HS-27A (cell line): ENCODE results near the gene CMSS1.

Source experiments
- DNase-seq: peaks from one replicate; pipeline ENCODE4 v3.0.0-alpha.2; 2012; ENCODE audit warnings: low read depth, missing footprints

The CMSS1 gene

GRCh38 chr3:99960123-99960878 is 142.6 kb downstream of the CMSS1 start:
- DNase-seq = no peak

DNA sequence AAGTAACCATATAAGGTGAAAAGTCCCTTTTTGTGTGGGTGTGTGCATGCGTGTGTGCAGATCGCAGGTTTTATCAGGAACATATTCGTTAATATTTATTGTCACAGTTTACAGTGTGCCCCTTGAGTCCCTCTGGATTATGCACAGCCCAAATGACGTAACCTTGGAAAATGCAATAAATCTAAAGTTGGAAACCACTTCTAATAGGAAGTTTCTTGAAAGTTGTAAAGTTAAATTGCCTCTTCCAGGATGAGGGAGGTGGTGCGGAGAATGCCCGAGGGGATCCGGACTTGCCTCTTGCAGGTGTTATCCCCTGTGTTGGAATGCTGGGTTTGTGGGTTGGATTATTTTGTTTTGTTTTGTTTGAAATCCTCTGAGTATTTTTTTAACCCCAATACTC is 143.3 kb downstream of the CMSS1 start:
- no peak for DNase-seq

DNA sequence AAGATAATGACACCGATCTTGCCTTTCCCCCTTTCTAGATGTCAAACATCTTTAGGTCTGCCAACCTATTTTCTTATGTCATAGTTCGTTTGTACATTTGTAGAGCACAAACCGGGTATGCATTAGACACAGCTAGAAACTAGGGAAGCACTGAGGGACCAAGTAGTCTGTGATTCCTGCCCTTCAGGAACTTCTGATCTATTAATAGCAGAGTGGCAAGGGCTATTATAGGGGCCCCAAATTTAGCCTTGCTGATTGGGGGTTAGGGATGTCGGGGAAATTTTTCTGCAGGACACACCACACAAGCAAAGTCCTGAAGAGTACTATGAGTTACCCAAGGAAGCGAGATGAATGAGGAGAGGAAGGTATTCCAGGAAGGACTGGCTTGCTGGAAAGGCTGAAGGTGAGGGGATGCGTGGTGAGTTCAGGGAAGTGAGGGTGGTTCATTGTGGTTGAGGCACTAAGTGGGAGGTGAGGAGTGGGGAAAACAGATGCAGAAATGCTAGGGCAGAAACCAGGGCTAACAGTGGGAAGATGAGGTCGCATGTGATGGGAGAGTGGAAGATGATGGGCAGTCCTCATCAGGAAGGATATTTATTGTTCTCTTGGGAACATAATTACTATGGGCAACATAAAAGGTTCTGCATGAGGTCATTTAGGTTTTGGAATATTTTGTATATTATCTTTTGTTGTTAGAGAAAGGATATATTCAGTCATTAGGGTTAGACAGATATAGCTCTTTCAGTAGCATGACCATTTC is 144.3 kb downstream of the CMSS1 start:
- no peak for DNase-seq

DNA sequence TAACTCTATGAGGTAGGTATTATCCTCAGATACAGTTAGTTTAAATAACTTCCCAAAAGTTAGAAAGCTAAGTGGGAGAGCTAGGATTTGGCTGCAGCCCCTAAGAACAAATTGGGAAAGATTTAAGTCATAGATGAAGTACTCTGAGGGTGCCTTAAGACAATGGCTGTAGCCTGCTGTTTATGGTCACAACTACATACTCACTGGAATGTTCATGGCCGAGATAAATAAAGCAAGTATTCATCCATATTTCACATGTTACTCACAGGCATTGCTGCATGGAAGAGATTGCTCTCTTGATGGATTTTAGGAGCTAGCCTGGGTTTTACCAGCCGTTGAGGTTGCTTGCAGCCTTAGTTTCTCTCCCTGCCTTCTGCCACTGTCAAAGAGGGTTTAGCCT is 145.0 kb downstream of the CMSS1 start:
- DNase-seq = peak; percentile 29

DNA sequence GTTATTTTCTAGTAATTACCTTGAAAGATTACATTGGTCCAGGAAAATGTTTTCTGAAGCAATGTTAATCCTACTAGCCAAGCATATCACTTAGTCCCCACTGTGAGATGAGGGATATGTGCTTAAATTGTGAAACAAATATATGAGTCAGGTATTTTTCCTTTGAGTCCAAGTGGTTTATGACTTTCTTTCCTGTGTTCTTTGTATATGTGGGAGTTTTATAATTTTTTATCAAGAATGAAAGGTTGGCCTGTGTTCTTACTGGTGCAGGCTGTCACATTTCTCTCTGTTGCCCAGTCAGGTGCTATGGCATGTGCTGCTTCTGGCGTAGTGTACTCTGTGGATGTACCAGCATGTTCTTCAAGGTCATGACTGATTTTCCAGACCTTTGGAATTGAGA is 147.4 kb downstream of the CMSS1 start:
- no peak for DNase-seq

GRCh38 chr3:99965681-99966408 is 148.2 kb downstream of the CMSS1 start:
- DNase-seq = no peak

GRCh38 chr3:99966662-99967416 is 149.2 kb downstream of the CMSS1 start:
- DNase-seq = no peak

DNA sequence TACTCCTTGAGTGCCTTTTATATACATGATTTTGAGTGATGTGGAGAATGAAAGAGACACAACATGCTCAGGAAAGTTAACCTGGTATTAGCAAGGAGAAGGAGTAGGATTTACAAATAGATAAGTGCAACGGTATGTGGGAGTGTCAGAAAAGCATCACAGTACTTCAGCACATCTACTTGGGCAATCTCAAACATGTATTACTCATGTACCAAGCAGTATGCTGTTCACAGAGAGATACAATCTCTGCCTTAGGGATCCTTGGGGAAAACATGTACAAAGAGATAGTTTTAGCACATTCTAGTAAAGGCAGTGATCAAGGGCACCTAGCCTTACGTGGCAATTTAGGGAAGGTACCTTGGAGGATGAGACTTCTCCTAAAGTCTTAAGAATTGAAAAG is 150.1 kb downstream of the CMSS1 start:
- no peak for DNase-seq

DNA sequence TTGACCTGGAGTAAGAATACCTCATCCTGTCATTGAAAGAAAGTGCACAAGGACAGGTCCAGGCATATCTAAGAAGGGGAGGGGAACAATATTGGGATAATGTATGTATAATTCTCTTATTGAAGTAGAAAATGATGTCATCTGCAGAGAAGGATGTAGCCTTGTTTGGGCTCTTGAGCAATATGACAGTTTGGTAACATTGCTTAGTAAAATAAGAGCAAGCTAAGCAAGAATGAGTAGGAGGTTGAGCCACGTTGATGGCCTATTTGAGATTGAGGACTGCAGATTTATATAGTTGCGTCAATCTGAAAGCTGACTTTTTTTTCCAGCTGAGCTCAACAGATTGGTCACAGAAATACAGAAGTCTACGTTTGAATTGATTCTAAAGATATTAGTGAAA is 151.5 kb downstream of the CMSS1 start:
- no peak for DNase-seq

GRCh38 chr3:99970198-99970597 is 152.5 kb downstream of the CMSS1 start:
- DNase-seq = no peak

DNA sequence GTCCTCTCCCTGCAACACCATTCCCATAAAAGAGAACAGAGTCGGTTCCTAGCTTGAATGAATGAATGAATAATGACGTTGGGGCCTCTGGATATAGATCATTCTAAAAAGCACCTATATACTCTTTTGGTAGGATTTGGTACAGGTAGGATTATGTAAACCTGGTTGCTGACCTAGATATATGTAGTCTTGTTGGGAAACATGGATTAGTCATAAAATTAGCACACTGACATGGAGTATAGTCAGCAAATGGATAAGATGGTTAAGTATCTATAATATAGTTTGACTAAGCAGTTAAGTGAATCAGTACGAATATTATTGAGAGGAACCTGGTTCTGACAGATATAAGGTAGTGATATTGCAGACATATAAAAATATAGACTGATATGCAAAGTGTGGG is 154.1 kb downstream of the CMSS1 start:
- no peak for DNase-seq

GRCh38 chr3:99972380-99973104 is 154.9 kb downstream of the CMSS1 start:
- no peak for DNase-seq

DNA sequence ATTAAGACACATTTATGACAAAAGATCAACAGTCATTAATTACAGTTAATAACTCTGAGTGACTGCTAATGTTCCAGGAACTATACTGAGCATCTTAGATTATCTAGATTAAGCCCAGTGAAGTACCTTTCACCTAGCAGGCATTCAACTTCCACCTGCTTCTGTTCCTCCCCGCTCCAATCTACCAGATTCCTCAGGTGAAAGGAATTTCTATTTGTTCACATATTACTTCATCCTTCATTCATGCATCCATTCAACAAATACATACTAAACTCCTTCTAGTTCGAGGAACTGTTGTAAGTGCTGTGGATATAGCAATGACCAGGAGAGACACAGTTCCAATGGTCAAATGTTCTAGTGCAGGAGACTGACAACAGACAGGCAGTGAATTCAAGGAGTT is 157.3 kb downstream of the CMSS1 start:
- no peak for DNase-seq

DNA sequence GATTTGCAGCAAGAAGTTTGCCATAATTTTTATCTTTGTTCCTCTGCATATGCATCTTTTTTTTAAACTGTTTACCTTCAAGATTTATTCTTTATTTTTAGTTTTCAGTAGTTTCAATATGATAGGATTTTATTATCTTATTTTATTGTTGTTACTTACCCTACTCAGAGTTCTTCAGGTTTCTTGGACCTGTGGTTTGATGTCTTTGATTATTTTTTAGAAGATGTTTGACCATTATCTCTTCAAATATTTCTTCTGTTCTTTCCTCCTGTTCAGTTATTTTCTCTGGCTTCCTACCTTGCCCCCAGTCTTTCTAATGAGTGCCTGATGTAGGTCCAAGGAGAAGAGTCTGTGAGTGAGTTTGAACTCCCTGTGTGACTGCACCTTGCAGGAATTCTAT is 158.9 kb downstream of the CMSS1 start:
- no peak for DNase-seq

DNA sequence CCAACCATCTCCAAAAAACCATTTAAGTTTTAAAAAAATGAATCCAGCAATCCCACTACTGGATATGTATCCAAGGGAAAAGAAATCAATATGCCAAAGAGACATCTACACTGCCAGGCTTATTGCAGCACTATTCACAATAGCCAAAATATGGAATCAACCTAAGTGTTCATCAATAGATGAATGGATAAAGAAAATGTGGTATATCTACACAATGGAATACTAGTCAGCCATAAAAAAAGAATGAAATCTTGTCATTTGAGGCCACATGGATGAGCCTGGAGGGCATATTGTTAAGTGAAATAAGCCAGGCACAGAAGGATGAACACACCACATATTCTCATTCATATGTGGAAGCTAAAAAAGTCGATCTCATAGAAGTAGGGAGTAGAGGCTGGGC is 160.6 kb downstream of the CMSS1 start:
- no peak for DNase-seq

DNA sequence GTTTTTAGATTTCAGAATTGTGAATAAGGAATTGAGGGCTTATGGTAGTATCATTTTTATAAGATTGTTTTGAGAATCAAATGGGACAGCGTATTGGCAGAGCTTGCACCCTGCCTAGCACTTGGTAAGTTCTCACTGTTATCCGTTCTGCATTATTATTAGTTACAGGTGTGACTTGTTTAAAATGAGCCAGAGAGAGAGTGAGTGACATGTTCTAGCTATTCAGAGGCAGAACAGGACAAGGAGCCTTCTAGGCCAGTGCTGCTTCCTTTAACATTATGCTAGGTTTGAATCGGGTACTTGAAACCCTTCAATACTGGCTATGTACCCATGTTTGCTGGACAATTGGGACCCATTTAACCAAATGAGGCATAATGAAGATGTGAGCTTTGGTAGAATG is 162.9 kb downstream of the CMSS1 start:
- DNase-seq = no peak

DNA sequence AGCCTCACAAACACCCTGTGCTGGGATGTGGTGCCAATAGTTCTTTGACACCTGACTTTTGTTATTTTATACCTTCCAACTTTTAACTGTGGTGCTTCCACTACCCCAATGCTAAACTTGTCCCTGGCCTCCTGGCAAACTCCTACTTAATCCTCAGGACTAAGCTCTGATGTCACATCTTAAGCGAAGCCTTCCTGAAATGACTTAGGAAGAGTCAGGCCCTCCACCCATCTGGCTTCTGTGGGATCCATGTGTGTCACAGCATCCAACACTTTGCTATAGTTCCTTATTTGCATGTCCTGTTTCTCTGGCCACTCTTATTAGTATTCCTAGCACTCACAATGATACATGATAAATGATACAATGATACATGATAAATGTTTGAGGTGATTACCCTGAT is 163.5 kb downstream of the CMSS1 start:
- no peak for DNase-seq

DNA sequence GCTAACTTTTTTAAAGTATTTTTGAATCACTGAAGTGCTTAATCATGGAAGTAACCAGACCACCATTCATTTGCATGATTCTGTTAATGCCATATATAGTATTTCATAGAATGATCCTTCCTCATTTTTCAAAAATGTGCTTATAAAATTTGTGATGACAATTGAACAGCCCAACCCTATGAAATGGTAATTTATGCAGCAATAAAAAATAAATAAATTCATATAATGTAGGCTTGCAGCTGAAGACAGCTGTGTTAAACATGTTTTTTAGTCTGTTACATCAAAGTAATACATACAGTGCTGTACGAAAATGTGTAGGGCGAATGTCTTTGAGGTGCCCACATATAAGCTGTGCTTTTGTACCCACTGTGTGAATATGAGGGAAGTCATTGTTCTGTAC is 165.0 kb downstream of the CMSS1 start:
- no peak for DNase-seq

DNA sequence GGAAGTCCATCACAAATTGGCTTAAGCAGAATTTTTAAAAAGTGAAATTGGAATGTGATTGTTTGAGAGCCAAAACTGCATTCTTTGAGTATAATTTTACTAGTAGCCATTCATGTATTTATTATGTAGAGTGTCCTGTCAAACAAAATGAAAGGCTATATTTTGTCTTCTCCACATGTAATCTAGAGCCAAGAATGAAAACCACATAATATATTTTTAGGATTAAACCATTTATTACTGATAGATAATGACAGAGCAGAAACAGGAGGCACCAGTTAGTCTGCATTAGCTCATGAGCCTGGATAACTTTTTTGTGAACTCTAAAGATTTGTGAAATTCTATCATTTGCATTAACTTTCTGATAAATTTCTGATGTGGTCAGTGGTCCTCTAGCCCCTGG is 166.5 kb downstream of the CMSS1 start:
- DNase-seq = no peak

DNA sequence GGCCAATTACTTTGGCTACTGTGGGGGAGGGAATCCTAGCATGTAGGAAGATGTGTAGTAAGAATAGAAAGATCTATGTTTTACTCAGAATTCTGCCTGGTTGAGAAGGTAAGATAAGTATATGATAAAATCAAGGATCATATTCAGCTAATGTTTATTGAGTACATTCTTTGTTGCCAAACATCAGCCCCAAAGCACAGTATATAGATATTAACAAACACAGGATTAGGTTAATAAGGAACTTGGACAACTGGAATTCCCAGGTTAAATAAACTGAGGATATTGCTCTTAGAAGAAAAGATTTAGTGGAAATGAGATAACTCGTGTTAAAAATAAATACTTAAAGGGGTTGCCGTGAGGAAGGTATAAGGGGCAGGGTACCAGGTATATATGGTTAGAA is 167.0 kb downstream of the CMSS1 start:
- DNase-seq = no peak

DNA sequence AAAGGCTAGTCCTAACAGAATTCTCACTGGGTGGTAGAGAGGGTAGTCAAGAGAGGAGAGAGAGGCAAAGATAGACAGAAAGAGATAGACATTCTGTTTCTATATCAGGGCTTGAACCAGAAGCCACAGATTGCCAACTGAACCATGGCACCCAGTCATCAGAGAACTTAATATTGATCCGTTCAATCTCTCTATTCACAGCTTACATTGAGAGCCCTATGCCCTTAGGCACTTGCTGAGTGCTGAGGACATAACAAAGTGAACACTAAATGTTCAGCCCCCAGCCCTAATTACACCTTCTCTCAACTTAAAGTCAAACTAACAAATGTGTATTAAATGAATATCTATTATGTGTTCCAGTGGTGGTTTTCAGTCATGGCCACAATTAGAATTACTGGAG is 172.5 kb downstream of the CMSS1 start:
- no peak for DNase-seq

DNA sequence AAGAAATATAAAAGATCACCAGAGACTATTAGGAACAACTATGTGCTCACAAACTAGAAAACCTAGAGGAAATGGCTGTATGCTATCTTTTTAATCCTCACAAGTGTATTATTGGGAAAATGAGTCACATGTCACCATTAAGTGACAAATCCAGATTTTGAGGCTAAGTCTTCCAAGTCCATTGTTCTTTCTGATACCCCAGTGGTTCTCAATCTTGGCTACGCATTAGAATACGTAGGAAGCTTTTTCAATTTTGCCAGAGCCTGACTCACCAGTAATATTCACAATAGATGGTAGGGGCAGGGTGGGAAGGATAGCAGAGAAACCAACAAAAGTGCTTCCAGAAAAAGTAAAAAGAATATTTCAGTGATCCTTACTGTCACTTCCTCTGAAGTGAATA is 179.6 kb downstream of the CMSS1 start:
- DNase-seq = no peak
